ENCODE measurements around the gene BORCS5. TPM values are rescaled to one million over a fixed set of nuclear protein-coding genes. Genes with fewer than 3 reads are reported as not detected.

BORCS5 gene
- total and polyA plus RNA-seq, 2 of the 4 experiments (the other 2 are of a cell fraction): 14.4 to 18.3 TPM

DNA sequence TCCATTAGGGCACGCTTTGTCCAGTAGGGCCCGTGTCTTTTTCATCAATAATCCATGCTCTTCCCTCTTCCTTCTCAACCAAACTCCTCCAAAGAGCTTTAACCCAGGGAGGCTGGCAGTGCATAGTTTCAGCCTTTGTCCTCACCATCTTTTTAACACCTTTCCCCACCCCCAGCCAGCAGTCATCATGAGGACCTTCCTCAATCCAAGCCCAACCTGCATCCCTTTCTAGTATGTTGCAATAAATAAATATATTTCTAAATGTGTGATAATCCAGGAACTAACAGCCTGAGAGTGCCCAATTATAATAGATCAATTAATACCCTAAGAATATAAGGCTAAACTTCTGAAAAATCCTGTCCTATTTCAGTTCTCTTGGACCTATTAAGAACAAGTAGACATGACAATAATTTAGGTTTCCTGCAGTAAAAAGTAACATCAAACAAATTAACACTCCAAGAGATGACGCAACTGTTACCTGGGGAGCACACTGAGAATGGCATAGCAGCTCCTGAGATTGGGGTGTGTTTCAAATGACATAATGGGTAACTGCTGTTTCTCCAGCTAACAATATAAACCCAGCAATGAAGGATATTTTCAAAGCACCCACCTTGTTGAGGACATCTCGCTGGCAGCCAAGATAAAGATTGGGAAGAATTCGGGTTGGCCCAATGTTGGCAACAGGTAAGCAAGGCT is 143.2 kb downstream of the BORCS5 start:
- Histone ChIP-seq H3K27me3 (ENCODE audit: control insufficient read depth, insufficient read depth, low read length) (no peaks in the 10 kb centered on the region), H3K56ac (ENCODE audit: extremely low read depth, insufficient read depth, low read length) (no peak overlapping the region), H2BK20ac (ENCODE audit: low read depth, low read length) (no peak overlapping the region), H3K36me3 (ENCODE audit: control insufficient read depth, insufficient read depth, low read length) (peaks cover 2% of the 10 kb centered on the region; the same call in 1 of the 2 replicates), H3K4ac (ENCODE audit: low read depth, low read length) (no peak overlapping the region), H3K9ac (ENCODE audit: low read depth, low read length) (no peak overlapping the region), H3K27ac (ENCODE audit: insufficient read depth, low read length) (no peak overlapping the region), H3K4me1 (ENCODE audit: control insufficient read depth, insufficient read depth, low read length) (peaks cover under 1% of the 10 kb centered on the region), H4K20me1 (ENCODE audit: insufficient read depth, low read length) (no peaks in the 10 kb centered on the region), H4K8ac (ENCODE audit: low read depth in 2 of 2, low read length in 2 of 2) (no peak overlapping the region), H2AFZ (replicated peaks; ENCODE audit: low read length, poor library complexity) (no peak overlapping the region), H3K9me1 (ENCODE audit: insufficient read depth, low read length) (peaks cover 3% of the 10 kb centered on the region; the same call in 1 of the 2 replicates), H2BK120ac (ENCODE audit: low read depth, low read length) (no peak overlapping the region), H3K9me3 (ENCODE audit: control insufficient read depth, insufficient read depth, low read length) (no peaks in the 10 kb centered on the region), H3K18ac (ENCODE audit: low read depth, low read length) (no peak overlapping the region), H3K4me2 (ENCODE audit: low read depth, low read length) (no peak overlapping the region), H2BK15ac (ENCODE audit: low read depth, low read length) (no peak overlapping the region), H4K5ac (ENCODE audit: low read depth, low read length) (no peak overlapping the region), H2AK5ac (ENCODE audit: low read depth, low read length) (no peak overlapping the region), H3K79me1 (ENCODE audit: low read depth in 1 of 2, low read length in 2 of 2) (peaks cover 15 to 20% of the 10 kb centered on the region in 2 experiments; a peak in 3 of 4 replicates), H3K14ac (replicated peaks; ENCODE audit: low read depth, low read length) (no peak overlapping the region), H3K4me3 (ENCODE audit: insufficient read depth, low read depth, low read length) (no peak overlapping the region), H2AK9ac (replicated peaks; ENCODE audit: low read depth, low read length, poor library complexity) (no peak overlapping the region), H3K23ac (ENCODE audit: low read depth, low read length) (no peak overlapping the region), H4K91ac (ENCODE audit: insufficient read depth, low read depth, low read length) (no peak overlapping the region), H2BK5ac (ENCODE audit: low read depth, low read length, poor library complexity, severe bottlenecking) (no peak overlapping the region)
- ChIA-PET POLR2A (ENCODE audit: unreplicated experiment) (no interaction called here), CTCF (no interaction called here)
- in situ Hi-C loops (cut with MboI; ENCODE audit: low sequenced_read_pairs) (no loop called here), dilution Hi-C loops (cut with HindIII; ENCODE audit: low sequenced_read_pairs, unreplicated experiment) (no loop called here), intact Hi-C loops (cut with micrococcal nuclease) (no loop called here)
- ATAC-seq (ENCODE audit: low read depth) (no peak), DNase-seq (no peak)
- WGBS, 2 experiments (ENCODE audit: extremely low coverage in 2 of 2, insufficient read length in 1 of 2): no CpG with 5 or more reads among the region's 5 CpGs
- TF ChIP-seq NFE2L2 (IDR thresholded peaks at IDR 0.05; ENCODE audit: low read depth, low read length): no peak
- no peak for TF ChIP-seq MXI1 (IDR thresholded peaks at IDR 0.05; ENCODE audit: borderline replicate concordance, low read depth, low read length)
- no peak for TF ChIP-seq MAZ (IDR thresholded peaks at IDR 0.05; ENCODE audit: borderline replicate concordance, low read depth, low read length)
- TF ChIP-seq MAFK (IDR thresholded peaks at IDR 0.05; ENCODE audit: low read depth, low read length): no peak
- no peak for TF ChIP-seq POLR2A (IDR thresholded peaks at IDR 0.05; ENCODE audit: low read depth, low read length)
- TF ChIP-seq, protein P1, sequence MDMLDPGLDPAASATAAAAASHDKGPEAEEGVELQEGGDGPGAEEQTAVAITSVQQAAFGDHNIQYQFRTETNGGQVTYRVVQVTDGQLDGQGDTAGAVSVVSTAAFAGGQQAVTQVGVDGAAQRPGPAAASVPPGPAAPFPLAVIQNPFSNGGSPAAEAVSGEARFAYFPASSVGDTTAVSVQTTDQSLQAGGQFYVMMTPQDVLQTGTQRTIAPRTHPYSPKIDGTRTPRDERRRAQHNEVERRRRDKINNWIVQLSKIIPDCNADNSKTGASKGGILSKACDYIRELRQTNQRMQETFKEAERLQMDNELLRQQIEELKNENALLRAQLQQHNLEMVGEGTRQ (IDR thresholded peaks at IDR 0.05; ENCODE audit: low read depth, low read length): no peak
- no TSS peak for BruUV-seq (replicated peaks)

Measured in IMR-90 (cell line).